NCI-H128 (cell line): ENCODE measurements around the gene FICD.

ENCODE experiments used
- DNase-seq: peaks from one replicate; lab custom pipeline; 2025; ENCODE audit not compliant: unreplicated experiment; lab: John Stamatoyannopoulos, UW

Gene FICD

DNA sequence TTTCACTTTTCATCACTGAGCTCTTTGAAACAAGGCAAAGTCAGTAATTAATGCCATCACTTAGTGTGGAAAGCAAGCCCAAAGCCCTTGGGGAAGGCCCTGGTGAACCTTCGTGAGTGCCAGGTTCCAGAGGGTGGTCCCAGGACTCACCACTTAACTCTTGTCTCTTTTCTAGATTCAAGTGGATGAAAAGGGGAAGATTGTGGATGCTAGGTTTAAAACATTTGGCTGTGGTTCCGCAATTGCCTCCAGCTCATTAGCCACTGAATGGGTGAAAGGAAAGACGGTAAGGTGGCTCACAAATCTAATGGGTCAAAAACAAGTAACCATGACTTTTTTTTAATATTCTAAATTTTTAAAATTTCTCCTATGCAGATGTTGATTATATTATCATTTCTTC lies 50.1 kb downstream of the FICD start:
- no peak for DNase-seq

DNA sequence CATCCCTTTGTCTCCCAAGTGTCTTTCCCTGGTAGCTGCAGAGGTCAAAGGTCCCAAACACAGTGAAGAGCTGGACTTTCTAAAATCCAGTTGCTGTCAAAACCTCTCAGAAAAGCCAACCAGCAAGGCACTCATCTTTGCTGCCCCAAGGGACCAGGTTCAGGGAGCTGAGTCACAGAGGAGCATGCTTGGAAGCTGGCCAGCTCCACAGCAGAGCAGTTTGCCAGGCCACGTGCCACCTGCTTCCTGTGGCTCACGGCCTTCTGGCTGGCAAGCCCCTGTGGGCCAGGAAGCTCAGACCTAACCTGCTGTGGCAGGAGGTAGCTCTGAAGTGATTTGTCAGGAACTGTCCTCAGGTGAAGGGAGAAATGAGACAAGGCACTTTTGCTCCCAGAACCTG lies 50.9 kb downstream of the FICD start:
- DNase-seq = peak; percentile 70

DNA sequence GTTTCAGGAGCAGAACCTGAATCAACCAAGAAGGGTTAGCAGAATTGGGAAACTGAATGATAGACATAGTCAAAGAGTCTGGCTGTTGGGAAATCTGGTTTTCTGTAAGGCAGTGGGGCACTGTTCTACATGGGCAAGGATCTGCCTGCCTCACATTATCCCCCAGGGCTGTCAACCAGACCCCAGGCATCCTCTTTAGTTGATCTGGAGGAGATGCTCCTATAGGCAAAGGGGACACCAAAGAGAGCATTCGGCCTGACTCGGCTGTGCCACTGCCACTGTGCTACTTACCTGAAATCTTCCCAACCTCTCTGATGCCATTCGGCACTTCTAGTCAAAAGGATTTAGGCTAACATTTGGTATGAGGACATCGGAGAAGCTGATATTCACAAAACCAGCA lies 51.4 kb downstream of the FICD start:
- no peak for DNase-seq

- no peak for DNase-seq
Measured at GRCh38 chr12:108567406-108568337, 52.6 kb downstream of the FICD start.

DNA sequence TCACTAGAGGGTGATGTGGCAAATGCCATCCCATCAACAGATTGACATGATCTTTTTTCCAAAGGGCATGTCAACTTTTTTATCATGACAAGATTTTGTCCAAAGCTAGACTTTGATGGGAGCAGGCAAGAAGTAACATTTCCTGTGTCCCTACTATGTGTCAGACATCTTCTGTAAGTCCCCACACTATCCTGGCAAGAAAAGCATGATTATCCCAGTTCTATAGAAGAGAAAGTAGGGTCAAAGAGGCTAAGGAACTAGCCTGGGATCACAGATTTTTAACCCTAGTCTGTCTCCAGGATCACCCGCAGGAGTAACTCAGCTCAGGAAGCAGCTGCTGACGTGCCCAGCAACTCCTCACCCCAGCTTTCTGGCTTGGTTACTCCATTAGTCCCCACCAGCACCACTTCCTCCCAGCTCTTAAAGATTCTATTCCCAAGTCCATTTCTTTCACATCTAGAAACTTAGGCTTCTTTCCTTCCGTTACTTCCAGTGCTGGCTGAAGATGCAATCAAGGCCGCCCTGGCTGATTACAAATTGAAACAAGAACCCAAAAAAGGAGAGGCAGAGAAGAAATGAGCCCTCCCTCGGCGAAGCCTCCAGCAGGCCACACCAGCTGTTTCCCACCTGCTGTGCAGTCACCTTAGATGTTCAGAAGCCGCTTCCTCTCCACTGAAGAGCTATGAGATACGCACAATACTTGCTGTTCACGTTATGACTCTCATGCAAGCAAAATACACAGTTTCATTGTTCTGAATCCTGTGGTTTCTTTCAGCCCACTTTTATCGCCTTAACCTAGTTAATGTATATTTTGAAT lies 53.5 kb downstream of the FICD start:
- DNase-seq = no peak
